HG03025 (cell line): Measurements from ENCODE around the gene GP1BB.
"Not testable (repeated sequence)": the region's sequence is repeated elsewhere in the genome, so short reads cannot be mapped to it uniquely, and the experiment has no call there.

Experiments
- ATAC-seq: cut with Tn5 transposase; IDR thresholded peaks from one replicate; pipeline ENCODE4 v1.9.1; 2021; ENCODE audit warnings: mild to moderate bottlenecking, moderate library complexity; ENCODE audit not compliant: unreplicated experiment, low FRiP score

GP1BB gene

GRCh38 chr22:19724927-19725661 is 1.8 kb downstream of the GP1BB start:
- no peak for ATAC-seq

GRCh38 chr22:19726064-19726788 is 2.9 kb downstream of the GP1BB start:
- not testable (repeated sequence) for ATAC-seq

- no peak for ATAC-seq
These were observed 4.2 kb downstream of the GP1BB start for GRCh38 chr22:19727310-19728150.

GRCh38 chr22:19728271-19728670 is 4.9 kb downstream of the GP1BB start:
- no peak for ATAC-seq

- no peak for ATAC-seq
These were observed 5.5 kb downstream of the GP1BB start for GRCh38 chr22:19728836-19729235.

GRCh38 chr22:19729507-19729906 is 6.2 kb downstream of the GP1BB start:
- ATAC-seq: no peak

- no peak for ATAC-seq
These were observed 6.9 kb downstream of the GP1BB start for GRCh38 chr22:19730198-19730597.

GRCh38 chr22:19730655-19731360 is 7.5 kb downstream of the GP1BB start:
- no peak for ATAC-seq

- no peak for ATAC-seq
These were observed 8.2 kb downstream of the GP1BB start for GRCh38 chr22:19731361-19732135.

- ATAC-seq: no peak
These were observed 9.2 kb downstream of the GP1BB start for GRCh38 chr22:19732403-19733113.

- no peak for ATAC-seq
These were observed 10.4 kb downstream of the GP1BB start for GRCh38 chr22:19733755-19734154.

GRCh38 chr22:19734163-19734562 is 10.8 kb downstream of the GP1BB start:
- ATAC-seq: no peak

GRCh38 chr22:19734837-19735382 is 11.6 kb downstream of the GP1BB start:
- no peak for ATAC-seq

- ATAC-seq: no peak
These were observed 12.5 kb downstream of the GP1BB start for GRCh38 chr22:19735665-19736510.

GRCh38 chr22:19737846-19738663 is 14.7 kb downstream of the GP1BB start:
- ATAC-seq: no peak

GRCh38 chr22:19738664-19739447 is 15.5 kb downstream of the GP1BB start:
- no peak for ATAC-seq
